Inferior parietal cortex (tissue), 1 donor: ENCODE measurements around the gene FCHSD2.
A peak's percentile ranks its signal among the peaks of the same experiment; 100 is the strongest.
"Not testable (repeated sequence)": the region's sequence is repeated elsewhere in the genome, so short reads cannot be mapped to it uniquely, and the experiment has no call there.

Experiments used
- DNase-seq: peaks from one replicate; pipeline ENCODE4 v3.0.0-alpha.2; 2016; ENCODE audit errors: extremely low spot score

FCHSD2 gene

DNA sequence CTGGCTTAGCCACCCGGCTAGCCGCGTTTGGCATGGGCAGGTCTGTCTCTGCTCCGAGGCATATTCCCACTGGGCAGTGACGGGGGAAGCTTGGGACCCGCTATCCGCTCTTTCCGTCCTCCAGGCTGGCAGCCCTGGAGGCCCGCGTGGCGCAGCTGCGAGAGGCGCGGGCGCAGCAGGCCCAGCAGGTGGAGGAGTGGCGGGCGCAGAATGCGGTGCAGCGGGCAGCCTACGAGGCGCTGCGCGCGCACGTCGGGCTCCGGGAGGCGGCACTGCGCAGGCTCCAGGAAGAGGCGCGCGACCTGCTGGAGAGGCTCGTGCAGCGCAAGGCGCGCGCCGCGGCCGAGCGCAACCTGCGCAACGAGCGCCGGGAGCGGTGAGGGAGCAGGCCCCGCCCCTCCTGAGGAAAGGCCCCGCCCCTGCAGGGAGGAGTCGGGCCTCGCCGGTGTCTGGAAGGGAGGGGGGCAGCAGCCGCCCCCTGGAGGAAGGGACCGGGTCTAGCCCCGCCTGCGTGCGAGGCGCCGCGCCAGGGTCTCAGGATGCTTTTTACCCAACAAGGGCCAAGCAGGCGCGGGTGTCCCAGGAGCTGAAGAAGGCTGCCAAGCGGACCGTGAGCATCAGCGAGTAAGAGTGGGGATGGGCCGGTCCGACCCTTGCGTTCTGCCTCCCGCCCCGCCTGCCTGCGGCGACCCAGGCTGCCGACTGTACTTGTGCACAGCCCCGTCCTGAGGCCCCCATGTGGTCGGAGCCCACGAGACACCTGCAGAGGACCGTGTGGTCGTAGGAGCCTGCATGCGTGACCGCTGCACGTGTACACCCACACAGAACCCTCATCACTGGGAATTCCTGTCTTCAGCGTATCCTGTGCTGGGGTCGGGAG lies 320.0 kb downstream of the FCHSD2 start:
- DNase-seq = peak; percentile 82

DNA sequence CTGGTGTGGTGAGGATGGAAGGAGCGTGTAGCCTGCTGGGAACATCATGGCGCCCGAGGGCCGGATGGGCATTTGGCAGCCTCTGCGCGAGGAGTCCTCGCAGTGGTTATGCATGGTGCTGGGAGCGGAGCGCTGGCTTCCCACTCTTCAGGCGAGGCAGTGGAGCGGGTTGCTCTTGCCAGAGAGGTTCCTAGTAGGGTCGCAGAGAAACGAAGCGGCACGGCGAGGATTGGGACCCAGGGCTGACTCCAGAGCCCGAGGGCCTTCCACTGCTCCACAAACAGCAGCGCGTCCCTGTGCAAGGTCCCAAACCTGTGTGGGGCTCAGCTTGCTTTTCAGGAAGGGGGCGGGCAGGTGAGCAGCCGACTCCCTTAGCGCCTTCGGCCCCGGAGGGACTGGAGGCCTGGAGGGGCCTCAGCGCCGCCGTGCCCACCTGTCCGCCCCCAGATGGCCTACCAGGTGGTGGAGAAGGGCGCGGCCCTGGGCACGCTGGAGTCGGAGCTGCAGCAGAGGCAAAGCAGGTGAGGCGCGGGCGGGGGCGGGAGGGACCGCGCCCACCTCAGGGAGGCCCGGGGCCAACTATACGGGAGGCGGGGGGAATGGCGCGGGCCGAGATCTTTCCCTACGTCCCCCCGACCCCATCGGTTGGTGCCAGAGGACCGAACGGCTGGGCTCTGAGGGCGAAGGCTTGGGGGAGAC lies 320.7 kb downstream of the FCHSD2 start:
- no peak for DNase-seq

DNA sequence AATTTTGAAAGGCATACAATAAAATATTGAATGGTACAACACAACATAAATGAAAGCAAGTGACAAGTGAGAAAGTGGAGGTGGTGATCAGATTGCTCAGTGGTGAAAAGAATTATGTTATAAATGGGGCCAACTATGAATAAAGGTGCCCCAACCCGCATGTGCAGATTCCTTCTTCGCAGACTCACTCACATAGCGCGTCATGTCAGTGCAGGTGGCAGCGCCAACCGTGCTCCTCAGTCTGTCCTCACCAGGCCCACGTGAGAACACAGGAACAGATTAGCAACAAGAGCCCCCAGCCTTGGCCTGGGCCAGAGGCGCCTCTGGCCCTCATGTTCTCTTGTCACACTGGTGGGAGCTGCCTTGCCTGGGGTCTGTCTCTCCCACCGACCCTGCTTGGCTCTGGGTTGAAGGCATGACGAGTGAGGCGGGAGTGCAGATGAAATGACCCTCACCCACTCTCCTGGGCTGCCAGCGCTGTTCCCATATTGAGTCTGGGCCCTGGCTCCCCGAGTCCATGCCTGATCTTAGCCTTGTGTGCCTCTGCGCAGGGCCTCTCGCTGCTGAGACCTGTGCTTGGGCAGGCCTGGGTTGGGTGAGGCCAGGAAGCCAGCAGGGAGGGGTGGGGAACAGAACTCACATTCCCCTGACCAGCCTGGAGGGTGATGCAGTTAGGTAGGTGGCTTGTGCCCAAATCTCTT lies 321.5 kb downstream of the FCHSD2 start:
- DNase-seq = no peak

DNA sequence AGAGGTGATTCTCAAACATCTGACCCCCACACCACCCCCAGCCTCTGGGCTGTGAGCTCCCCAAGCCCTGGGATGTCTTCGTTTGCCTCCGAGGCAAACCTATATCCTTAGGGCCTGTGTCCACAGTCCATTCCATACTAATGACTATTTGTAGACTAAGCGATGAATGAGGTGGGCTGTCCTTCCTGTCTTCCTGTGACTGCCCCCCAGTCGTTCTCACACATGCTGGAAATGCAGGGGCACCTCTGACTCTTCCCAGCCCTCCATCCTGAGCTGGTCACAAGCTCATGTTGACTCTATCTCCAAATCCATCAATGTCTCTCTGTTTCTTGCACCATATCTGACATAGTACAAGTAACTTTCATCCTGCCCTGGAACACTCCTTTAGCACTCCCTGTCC lies 323.1 kb downstream of the FCHSD2 start:
- DNase-seq = no peak

DNA sequence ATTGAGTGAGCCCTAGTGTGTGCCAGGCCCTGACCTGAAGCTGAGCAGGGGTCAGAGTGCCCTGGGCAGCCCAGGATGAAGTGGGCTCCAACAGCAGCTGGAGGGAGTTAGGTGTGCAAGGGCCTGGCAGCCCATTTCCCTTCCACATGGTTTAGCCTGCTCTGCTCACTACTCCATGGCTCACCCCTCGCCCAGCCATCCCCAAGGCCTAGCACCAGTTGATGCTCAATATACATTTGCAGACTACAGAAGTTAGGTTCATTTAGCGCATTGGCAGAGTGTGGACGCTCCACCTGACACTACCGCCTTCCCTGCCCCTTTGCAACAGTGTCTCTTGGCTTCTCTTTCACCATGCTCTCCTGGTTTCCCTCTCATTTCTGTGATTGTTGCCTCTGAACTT lies 324.2 kb downstream of the FCHSD2 start:
- no peak for DNase-seq

DNA sequence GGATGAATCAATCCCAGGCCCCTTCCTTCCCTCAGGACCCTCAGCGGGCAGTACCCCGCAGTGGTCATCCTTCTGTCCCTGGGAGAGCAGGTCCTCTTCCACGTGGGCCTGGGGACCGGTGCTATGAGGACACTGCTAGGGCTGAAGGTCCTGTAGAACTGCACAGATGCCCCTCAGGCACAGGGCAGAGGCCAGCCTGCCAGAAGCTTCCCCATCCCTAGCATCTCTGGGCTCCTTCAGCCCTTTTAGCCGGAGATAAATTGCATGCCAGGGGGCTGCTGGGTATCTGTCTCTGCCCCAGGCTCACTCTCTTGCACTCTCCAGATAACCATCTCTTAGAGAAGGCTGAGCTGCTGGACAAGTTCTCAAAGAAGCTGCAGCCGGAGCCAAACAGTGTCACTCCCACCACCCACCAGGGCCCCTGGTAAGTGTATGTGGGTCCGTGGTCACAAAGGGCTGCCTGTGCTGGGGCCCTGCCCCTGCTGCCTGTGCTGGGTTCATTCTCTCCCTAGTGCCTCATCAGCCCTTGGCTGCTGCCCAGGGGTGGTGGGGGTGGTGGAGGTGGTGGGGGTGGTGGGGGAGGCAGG lies 325.6 kb downstream of the FCHSD2 start:
- no peak for DNase-seq

DNA sequence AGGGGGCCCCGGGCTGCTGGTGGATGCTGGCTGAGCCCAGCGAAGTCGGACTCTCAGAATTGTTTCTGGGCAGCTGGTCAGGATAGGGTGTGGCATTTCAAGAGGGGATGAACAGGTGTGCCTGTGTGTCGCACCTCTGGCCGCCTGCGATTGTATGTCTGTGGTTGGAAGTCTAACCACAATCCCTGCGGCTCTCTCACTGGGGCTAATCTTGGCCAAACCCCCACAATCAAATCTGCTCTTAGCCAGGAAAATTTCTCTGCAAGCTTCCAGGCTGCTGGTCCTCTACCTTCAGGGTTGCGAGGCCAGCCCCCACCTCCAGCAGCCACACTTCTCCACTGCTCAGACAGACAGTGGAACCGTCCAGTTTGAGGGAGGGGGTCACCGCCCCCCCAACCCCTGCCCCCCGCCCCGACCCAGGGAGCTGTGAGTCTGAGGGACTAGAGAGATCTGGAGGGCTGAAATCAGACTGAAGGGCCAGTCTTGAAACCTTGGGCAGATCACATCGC lies 327.0 kb downstream of the FCHSD2 start:
- DNase-seq = no peak

DNA sequence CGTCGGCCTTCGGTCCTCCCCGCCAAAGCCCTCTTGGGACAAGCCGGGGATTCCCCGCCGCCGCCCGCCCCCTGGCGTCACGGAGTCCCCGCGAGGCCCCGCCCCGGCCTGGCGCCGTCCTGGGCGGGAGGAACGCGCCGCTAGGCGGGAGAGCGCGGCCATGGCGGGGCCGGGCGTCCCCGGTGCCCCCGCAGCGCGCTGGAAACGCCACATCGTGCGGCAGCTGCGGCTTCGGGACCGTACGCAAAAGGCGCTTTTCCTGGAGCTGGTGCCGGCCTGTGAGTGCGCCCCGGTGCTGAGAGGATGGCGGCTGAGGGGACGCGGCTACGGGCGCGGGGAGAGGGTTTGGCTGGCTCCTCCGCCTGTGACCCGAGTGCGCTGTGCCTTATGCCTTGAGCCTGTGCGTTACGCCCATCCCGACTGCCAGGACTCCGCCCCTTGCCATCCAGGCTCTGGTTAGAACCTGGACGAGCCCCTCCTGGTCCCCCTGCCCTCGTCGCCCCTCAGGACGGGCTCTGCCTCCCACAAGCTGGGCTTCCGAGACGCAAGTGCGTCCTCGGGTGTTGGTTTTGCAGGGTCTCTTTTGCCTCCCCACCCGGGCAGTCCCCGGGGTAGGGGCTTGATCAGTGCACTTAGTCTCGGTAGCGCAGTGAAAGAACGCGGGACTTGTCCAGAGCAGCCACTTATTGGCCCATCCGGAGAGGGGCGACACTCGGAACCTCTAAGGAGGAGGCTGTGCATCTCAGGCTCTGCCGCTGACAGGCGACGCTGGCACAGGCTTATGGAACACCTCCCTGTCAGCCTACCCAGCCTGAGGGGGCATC lies 327.6 kb downstream of the FCHSD2 start, which contains the start of gene ATG16L2:
ATG16L2 (plus strand) TSS at position 126 of the 824 bp plus-strand sequence; CDS start at position 161, 35 bp downstream.
- DNase-seq = no peak

DNA sequence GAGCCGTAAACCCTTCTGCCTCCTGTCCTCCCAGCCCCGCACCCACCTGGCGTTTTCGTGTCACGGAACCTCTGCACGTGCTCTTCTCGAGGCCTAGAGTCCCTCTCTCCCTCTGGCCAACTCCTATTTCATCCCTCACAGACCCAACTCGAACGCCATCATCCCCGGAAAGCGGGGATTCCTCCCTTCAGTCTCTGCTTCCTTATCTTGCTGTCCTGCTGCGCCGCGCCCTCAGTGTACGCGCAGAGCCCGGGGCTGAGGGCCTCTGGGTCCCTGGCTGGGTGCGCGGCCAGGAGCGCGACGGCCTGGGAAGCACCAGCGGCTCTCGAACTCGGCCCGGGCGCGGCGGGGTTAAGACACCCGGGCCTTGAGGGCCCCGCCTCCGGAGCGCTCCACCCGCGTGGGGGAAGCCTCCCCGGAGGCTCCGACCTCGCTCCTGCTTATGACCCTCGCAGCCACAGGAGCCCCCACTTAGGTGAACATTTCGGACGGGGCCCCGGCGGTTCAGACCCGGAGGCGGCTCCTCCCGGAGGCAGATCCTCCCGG lies 328.3 kb downstream of the FCHSD2 start:
- DNase-seq = peak; percentile 87

DNA sequence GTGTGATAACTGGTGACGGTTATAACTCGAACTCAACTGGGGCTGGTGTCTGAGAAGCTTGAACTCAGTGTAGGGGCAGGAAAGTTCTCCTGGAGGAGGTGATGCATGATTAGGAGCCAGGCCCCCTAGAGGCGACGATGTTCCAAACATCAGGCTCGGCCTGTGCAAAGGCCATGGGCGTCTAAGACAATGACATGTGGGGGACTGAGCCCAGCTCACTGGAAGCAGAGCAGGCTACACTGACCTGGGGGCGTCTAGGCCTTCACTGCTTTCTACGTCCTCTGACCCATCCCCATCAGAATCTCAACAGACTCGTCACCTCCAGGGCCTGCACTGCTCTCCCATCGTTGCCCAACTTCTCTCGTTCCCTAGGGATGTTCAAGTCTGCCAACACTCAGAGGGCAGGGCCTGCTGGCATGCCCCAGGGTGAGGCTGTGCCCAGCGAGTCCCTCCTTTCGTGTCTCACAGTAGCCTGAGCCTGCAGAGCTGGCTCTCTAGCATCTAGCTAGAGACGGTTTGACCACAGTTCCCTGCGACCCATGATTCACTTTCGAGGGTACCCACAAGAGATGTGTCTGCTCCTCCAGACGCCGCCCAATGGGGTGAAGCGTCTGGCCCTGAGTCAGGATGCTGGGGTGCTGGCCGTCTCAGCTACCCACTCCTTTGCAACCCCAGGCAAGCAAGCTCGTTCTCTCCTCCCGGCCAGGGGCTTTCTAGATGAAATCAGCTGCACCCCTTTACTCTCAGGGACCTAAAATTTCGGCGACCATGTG lies 329.0 kb downstream of the FCHSD2 start:
- DNase-seq = no peak

DNA sequence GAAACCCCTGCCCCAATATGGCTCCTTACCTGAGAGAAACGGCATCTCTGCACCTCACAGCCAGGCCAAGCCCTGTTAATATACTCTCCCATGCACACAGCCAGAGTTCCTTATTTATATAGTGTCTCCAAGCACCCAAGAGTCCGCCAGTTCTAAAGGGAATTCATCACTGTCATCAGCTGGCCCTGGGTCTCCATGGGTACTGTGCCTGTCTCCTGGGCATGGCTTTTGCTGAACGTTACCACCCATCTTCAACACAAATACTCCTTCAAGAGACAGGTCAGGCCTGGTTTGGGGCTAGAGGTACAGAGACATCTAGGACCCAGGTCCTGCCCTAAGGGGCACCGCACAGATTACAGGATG lies 329.5 kb downstream of the FCHSD2 start:
- no peak for DNase-seq

DNA sequence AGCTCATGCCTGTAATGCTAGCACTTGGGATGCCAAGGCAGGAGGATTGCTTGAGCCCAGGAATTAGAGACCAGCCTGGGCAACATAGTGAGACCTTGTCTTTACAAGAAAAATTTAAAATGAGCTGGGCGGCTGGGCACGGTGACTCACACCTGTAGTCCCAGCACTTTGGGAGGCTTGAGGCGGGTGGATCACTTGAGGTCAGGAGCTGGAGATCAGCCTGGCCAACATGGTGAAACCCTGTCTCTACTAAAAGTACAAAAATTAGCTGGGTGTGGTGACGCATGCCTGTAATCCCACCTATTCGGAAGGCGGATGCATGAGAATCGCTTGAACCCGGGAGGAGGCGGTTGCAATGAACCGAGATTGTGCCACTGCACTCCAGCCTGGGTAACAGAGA lies 330.4 kb downstream of the FCHSD2 start:
- DNase-seq = not testable (repeated sequence)

DNA sequence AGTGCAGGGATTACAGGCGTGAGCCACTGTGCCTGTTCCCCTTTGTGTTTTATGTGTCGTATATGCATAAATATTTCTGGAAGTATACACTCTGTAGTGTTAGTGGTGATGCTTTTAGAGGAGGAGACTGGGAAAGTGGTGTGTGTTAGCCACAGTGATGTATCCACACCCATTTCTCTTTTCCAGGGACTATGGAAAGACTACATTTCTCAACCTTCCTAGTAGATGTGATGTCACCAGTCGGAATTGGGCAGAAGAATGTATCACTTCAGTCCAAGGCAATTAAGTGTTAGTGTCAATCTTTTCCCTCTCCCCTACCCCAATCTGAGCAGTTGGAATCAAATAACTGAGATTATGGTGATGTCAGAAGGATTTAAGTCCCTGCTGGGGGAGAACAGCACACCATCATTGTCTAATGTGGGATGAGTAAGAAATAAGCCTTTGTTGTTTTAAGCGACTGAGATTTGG lies 333.8 kb downstream of the FCHSD2 start:
- DNase-seq = no peak

DNA sequence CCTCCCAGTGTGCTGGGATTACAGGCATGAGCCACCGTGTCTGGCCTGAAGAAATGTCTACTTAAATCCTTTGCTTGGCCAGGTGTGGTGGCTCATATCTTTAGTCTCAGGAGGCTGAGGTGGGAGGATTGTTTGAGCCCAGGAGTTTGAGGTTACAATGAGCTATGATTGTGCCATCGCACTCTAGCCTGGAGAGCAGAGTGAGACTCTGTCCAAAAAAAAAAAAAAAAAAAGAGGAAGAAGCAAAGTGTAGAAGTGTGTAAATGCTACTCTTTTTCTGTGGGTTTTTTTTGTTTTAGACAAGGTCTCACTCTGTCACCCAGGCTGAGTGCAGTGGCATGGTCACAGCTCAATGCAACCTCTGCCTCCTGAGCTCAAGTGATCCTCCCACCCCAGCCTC lies 334.3 kb downstream of the FCHSD2 start:
- DNase-seq = no peak

DNA sequence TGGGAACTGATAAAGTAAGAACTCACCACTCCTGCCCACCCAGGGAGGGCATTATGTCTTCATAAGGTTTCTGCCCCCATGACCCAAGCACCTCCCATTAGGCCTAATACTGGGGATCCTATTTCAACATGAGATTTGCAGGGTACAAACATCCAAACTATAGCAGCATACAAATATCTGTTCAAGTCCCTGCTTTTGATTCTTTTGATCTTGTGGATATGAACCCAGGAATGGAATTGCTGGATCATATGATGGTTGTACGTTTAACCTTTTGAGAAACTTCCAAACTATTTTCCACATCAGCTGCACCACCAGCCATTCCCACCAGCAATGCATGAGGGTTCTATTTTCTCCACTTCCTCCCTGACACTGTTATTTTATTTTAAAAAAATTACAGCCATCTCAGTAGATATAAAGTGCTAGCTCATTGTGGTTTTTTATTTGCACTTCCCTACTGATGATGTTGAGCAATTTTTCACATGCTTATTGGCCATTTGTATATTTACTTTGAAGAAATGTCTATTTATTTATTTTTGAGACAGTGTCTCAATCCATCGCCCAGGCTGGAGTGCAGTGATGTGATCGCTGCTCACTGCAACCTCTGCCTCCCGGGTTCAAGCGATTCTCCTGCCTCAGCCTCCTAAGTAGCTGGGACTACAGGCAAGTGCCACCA lies 335.0 kb downstream of the FCHSD2 start:
- no peak for DNase-seq

DNA sequence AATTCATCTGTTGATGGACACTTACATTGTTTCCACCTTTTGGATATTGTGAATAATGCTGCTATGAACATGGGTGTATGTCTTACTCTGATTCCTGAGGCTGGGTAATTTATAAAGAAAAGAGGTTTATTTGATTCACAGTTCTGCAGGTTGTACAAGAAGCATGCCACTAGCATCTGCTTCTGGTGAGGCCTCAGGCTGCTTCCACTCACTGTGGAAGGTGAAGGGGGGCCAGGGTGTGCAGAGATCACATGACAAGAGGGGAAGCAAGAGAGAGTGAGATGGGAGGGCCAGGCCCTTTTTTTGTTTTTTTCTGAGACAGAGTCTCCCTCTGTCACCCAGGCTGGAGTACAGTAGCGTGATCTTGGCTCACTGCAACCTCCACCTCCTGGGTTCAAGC lies 335.7 kb downstream of the FCHSD2 start:
- not testable (repeated sequence) for DNase-seq

DNA sequence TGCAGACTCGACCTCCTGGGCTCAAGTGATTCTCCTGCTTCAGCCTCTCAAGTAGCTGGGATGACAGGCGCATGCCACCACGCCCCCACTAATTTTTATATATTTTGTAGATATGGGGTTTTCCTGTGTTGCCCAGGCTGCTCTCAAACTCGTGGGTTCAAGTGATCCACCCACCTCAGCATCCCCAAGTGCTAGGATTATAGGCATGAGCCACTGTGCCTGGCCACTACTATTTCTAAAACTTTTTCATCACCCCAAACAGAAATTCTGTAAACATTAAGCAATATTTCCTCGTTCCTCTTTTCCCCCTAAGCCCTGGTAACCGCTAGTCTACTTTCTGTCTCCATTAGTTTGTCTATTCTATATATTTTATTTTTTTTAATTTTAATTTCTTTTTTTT lies 336.9 kb downstream of the FCHSD2 start:
- no peak for DNase-seq

DNA sequence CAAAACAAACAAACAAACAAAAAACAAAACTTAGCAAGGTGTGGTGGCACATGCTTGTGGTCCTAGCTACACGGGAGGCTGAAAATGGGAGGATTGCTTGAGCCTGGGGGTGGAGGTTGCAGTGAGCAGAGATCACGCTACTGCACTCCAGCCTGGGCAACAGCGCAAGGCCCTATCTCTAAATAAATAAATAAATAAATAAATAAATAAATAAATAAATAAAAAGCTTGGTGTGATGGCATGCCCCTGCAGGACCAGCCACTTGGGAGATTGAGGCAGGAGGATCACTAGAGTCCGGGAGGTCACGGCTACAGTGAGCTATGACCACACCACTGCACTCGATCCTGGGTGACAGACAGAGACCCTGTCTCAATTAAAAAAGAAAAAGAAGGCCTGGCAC lies 339.3 kb downstream of the FCHSD2 start:
- DNase-seq = no peak

DNA sequence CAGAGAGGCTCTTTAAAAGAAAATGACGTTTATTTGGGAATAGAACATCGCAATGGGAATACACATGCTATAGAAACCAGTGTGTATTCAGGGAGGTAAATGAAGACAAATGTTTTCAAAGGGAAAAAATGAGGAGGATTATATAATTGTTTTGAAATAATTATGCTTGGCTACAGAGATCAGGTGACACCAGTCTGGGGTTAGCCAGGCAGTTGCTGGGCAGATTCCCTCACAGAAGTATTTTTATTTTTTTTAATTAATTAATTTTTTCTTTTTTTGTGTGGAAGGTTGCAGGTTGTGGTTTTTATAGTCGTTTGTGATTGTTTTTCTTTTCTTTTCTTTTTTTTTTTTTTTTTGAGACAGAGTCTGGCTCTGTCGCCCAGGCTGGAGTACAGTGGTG lies 342.7 kb downstream of the FCHSD2 start:
- no peak for DNase-seq
